ENCODE data around the gene FGD1. TPM values are rescaled to one million over a fixed set of nuclear protein-coding genes. Genes with fewer than 3 reads are reported as not detected.
"Not testable (repeated sequence)": the region's sequence is repeated elsewhere in the genome, so short reads cannot be mapped to it uniquely, and the experiment has no call there.

Gene FGD1
- total RNA-seq, 1 donor from 2014 or later, result 8.8 TPM

DNA sequence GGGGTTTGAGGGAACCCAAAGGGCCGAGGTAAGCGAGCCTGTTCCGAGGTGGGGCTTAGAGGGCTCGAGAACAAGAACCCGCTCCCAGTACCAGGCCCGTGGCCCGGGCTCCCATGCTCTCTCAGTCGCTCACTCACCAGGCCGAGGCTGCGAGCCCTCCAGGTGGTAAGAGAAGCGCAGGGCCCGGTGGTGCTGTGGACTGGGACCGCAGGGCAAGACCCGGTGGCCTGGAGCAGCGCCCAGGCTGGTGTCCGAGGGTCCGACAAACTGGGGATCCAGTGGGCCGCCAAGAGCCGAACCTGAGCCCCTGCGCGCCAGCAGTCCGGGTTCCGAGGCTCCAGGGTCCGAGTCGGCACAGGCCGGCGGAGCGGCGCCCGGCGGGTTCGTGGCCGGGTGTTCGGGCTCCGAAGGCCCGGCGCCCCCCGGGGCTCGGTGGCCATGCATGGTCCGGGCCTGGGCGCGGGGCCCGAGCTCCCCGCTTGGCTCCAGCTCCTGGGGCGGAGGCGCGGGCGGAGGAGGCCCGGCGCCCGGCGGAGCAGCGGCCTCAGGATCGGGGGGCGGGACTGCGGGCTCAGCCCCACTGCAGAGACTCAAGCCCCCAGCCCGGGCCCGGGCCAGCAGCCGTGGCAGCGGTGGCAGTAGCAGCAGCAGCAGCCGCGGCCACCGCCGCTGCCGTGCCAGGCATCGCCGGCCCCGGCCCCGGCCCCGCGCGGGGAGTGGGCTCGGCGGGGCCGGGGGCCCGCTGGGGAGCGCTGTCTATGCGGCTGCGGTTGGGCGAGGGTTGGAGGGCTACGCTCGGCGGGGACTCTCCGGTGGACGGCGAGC, 833 bp downstream of the FGD1 start:
- DNase-seq (ENCODE audit: low spot score), result peak; percentile 47
- Histone ChIP-seq H3K36me3 (no peaks in the 10 kb centered on the region), H3K4me2 (peak overlapping the region; percentile 76), H3K9ac (peak overlapping the region; percentile 60), H2AFZ (replicated peaks) (peak overlapping the region; percentile 42), H4K20me1 (ENCODE audit: low read depth) (peaks cover 17% of the 10 kb centered on the region), H3F3A (ENCODE audit: low read depth) (peaks cover 8% of the 10 kb centered on the region), H3K79me2 (ENCODE audit: low read depth) (peaks cover 49% of the 10 kb centered on the region), H3K4me3 (peak overlapping the region; percentile 66), H3K9me3 (ENCODE audit: low read depth) (no peaks in the 10 kb centered on the region), H3K27me3 (no peaks in the 10 kb centered on the region), H3K4me1 (peaks cover 8% of the 10 kb centered on the region), H3K27ac (no peak overlapping the region)
- peaks cover 12% of the 10 kb centered on the region for H3K36me3 Mint-ChIP-seq
- peaks cover 36% of the 10 kb centered on the region for H3K4me1 Mint-ChIP-seq
- peak overlapping the region; percentile 92 for H3K4me3 Mint-ChIP-seq
- H3K27me3 Mint-ChIP-seq (ENCODE audit: insufficient read depth, low read depth), result peaks cover 3% of the 10 kb centered on the region
- peaks cover 20% of the 10 kb centered on the region for H3K9me3 Mint-ChIP-seq
- TF ChIP-seq EZH2 (IDR thresholded peaks at IDR 0.05), result no peak
- TF ChIP-seq EZH2phosphoT487 (IDR thresholded peaks at IDR 0.05), result no peak
- TF ChIP-seq, protein P1, sequence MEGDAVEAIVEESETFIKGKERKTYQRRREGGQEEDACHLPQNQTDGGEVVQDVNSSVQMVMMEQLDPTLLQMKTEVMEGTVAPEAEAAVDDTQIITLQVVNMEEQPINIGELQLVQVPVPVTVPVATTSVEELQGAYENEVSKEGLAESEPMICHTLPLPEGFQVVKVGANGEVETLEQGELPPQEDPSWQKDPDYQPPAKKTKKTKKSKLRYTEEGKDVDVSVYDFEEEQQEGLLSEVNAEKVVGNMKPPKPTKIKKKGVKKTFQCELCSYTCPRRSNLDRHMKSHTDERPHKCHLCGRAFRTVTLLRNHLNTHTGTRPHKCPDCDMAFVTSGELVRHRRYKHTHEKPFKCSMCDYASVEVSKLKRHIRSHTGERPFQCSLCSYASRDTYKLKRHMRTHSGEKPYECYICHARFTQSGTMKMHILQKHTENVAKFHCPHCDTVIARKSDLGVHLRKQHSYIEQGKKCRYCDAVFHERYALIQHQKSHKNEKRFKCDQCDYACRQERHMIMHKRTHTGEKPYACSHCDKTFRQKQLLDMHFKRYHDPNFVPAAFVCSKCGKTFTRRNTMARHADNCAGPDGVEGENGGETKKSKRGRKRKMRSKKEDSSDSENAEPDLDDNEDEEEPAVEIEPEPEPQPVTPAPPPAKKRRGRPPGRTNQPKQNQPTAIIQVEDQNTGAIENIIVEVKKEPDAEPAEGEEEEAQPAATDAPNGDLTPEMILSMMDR (IDR thresholded peaks at IDR 0.05), result no peak
- H3K27ac Mint-ChIP-seq, result no peak overlapping the region

DNA sequence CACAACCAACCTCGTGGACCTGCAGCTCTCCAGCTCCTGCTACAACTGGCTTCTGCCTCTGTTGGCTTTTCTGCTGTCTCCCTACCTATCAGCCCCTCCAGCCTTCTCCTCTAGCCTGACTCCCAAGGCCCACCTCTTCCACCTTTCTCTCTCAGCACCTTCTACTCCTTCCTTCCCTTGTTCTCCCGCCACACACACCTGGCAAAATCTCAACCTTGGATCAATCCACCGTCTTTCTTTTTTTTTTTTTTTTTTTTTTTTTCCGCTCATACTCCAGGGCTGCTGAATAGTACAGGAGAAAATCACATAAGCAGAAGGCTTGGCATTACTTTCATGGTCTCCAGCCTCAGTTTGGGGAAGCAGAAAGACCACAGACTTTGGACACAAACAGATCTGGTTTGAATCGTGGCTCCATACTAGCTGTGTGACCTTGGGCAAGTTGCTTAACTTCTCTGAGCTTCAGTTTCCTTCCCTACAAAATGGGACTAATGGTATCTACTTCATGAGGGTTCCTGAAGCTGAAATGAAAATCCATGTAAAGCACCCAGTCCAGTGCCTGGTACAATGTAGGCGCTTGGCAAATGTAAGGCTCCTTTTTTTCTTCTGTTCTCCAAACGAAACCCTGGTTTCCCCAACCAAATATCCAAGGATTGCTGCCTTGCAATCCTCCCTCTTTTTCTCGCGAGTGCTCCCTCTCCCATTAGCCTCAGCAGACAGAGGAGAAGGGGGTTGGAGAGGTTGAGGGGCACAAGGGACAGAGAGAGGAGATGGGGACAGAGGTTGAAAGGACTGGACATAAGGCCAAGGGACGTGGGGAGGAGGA, 1.7 kb downstream of the FGD1 start:
- Histone ChIP-seq H3K9ac (peak overlapping the region; percentile 60), H3K36me3 (no peaks in the 10 kb centered on the region), H3K4me2 (peak overlapping the region; percentile 76), H3F3A (ENCODE audit: low read depth) (peaks cover 6% of the 10 kb centered on the region), H3K9me3 (ENCODE audit: low read depth) (no peaks in the 10 kb centered on the region), H3K4me1 (peaks cover 8% of the 10 kb centered on the region), H3K79me2 (ENCODE audit: low read depth) (peaks cover 57% of the 10 kb centered on the region), H3K27ac (no peak overlapping the region), H4K20me1 (ENCODE audit: low read depth) (peaks cover 17% of the 10 kb centered on the region), H2AFZ (replicated peaks) (no peak overlapping the region), H3K4me3 (peak overlapping the region; percentile 66), H3K27me3 (no peaks in the 10 kb centered on the region)
- H3K36me3 Mint-ChIP-seq, result peaks cover 14% of the 10 kb centered on the region
- TF ChIP-seq EZH2phosphoT487 (IDR thresholded peaks at IDR 0.05), result no peak
- no peak for TF ChIP-seq EZH2 (IDR thresholded peaks at IDR 0.05)
- TF ChIP-seq, protein P1 (IDR thresholded peaks at IDR 0.05), result no peak
- H3K27ac Mint-ChIP-seq, result peak overlapping the region; percentile 25
- H3K4me1 Mint-ChIP-seq, result peaks cover 35% of the 10 kb centered on the region
- peak overlapping the region; percentile 92 for H3K4me3 Mint-ChIP-seq
- H3K27me3 Mint-ChIP-seq (ENCODE audit: insufficient read depth, low read depth), result peaks cover 3% of the 10 kb centered on the region
- H3K9me3 Mint-ChIP-seq, result peaks cover 20% of the 10 kb centered on the region
- DNase-seq (ENCODE audit: low spot score), result no peak

DNA sequence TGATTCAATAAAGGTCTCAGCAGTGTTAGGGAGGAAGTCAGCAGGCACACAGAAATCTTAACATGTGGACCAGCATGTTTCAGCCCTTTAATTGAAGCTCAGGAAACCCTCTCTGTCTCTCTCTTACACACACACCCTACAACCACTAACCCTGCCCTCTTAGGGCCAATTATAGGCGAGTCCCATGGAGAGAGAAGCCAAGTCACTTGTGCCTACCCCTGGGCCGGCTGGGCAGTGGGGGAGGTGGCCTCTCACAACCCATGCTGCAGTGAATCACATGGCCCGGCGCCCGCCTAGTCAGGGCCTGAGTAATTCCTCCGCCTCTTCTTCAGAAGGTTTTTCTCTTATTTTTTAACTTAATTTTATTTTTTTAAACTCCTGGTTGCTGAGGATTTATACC, 3.7 kb downstream of the FGD1 start:
- no peaks in the 10 kb centered on the region for H3K36me3 ChIP-seq
- DNase-seq (ENCODE audit: low spot score), result no peak
- TF ChIP-seq EZH2 (IDR thresholded peaks at IDR 0.05) (no peak), EZH2phosphoT487 (IDR thresholded peaks at IDR 0.05) (no peak)
- TF ChIP-seq, protein P1 (IDR thresholded peaks at IDR 0.05), result no peak
- no peaks in the 10 kb centered on the region for H3F3A ChIP-seq (ENCODE audit: low read depth)
- Mint-ChIP-seq H3K27me3 (ENCODE audit: insufficient read depth, low read depth) (no peaks in the 10 kb centered on the region), H3K27ac (no peak overlapping the region), H3K36me3 (peaks cover 16% of the 10 kb centered on the region), H3K4me3 (no peak overlapping the region), H3K4me1 (peaks cover 26% of the 10 kb centered on the region), H3K9me3 (peaks cover 20% of the 10 kb centered on the region)
- peaks cover 75% of the 10 kb centered on the region for H3K79me2 ChIP-seq (ENCODE audit: low read depth)
- H3K4me3 ChIP-seq, result no peak overlapping the region
- H3K4me2 ChIP-seq, result peak overlapping the region; percentile 76
- H3K4me1 ChIP-seq, result peaks cover 3% of the 10 kb centered on the region
- peaks cover 17% of the 10 kb centered on the region for H4K20me1 ChIP-seq (ENCODE audit: low read depth)
- H3K9ac ChIP-seq, result no peak overlapping the region
- no peaks in the 10 kb centered on the region for H3K27me3 ChIP-seq
- H2AFZ ChIP-seq (replicated peaks), result no peak overlapping the region
- no peak overlapping the region for H3K27ac ChIP-seq
- no peaks in the 10 kb centered on the region for H3K9me3 ChIP-seq (ENCODE audit: low read depth)

DNA sequence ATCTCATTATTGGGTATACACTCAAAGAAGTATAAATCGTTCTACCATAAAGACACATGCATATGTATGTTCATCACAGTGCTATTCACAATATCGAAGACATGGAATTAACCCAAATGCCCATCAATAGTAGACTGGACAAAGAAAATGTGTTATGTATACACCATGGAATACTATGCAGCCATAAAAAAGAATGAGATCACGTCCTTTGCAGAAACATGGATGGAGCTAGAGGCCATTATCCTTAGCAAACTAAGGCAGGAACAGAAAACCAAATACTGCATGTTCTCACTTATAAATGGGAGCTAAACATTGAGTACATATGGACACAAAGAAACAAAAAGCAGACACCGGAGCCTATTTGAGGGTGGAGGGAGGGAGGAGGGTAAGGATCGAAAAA, 6.2 kb downstream of the FGD1 start:
- not testable (repeated sequence) for H3K27ac Mint-ChIP-seq; DNase-seq (ENCODE audit: low spot score); H3K36me3 ChIP-seq; H2AFZ ChIP-seq (replicated peaks); H3K9ac ChIP-seq; H3K27me3 Mint-ChIP-seq (ENCODE audit: insufficient read depth, low read depth); H3K9me3 ChIP-seq (ENCODE audit: low read depth); H3K4me1 ChIP-seq; H3F3A ChIP-seq (ENCODE audit: low read depth); H3K4me3 Mint-ChIP-seq; H3K27ac ChIP-seq; H3K27me3 ChIP-seq; H3K4me2 ChIP-seq; H3K4me3 ChIP-seq
- Mint-ChIP-seq H3K4me1 (peaks cover 22% of the 10 kb centered on the region), H3K9me3 (peaks cover 19% of the 10 kb centered on the region), H3K36me3 (peaks cover 16% of the 10 kb centered on the region)
- Histone ChIP-seq H3K79me2 (ENCODE audit: low read depth) (peaks cover 86% of the 10 kb centered on the region), H4K20me1 (ENCODE audit: low read depth) (peaks cover 19% of the 10 kb centered on the region)

Data from neural progenitor cell (in vitro differentiated cells).